HEK293 (cell line): ENCODE data around the gene GSN.

Experiments
- CTCF ChIA-PET: fragments of 350-600 bp; formaldehyde crosslinking; extraction: SDS; loops from one replicate; lab custom pipeline; 2021; ENCODE audit warnings: antibody characterized with exemption; lab: Yijun Ruan, JAX
- POLR2A ChIA-PET: fragments of 300-600 bp; formaldehyde crosslinking; extraction: SDS; loops from one replicate; lab custom pipeline; 2020; ENCODE audit warnings: antibody characterized with exemption, inconsistent platforms; lab: Yijun Ruan, JAX
- H3K27ac ChIP-seq: fragments of 200-500 bp; sonication (Bioruptor generic); 2 replicates; pipeline ENCODE4 v1.5.1; 2014; ENCODE audit warnings: low read depth, low read length, control low read depth, inconsistent platforms; ENCODE audit errors: extremely low read depth
- H3K36me3 ChIP-seq, 2 experiments: fragments of 200-500 bp in 1 of 2; sonication (Bioruptor generic) in 1 of 2; 1 replicate in 1 of 2; 2 replicates in 1 of 2; pipeline ENCODE4 v1.5.1; 2014 to 2017; ENCODE audit warnings: inconsistent platforms in 2 of 2, low read length in 2 of 2; ENCODE audit not compliant: control insufficient read depth in 2 of 2, insufficient read depth in 1 of 2
- H3K4me1 ChIP-seq: fragments of 200-500 bp; sonication (Bioruptor generic); 2 replicates; pipeline ENCODE4 v1.5.1; 2014; ENCODE audit warnings: mild to moderate bottlenecking, low read length, inconsistent platforms; ENCODE audit not compliant: control insufficient read depth, insufficient read depth
- H3K4me3 ChIP-seq: 2 replicates; pipeline ENCODE4 v1.5.1; 2011; ENCODE audit warnings: low read depth, mild to moderate bottlenecking, control low read depth, low read length, moderate library complexity
- H3K9me3 ChIP-seq: fragments of 200-500 bp; sonication (Bioruptor generic); 2 replicates; pipeline ENCODE4 v1.5.1; 2014; ENCODE audit warnings: low read depth, low read length, inconsistent platforms; ENCODE audit not compliant: control insufficient read depth, insufficient read depth
- FEZF1 ChIP-seq: fragments of 450-650 bp; formaldehyde crosslinking; IDR thresholded peaks from 2 replicates; pipeline ENCODE4 v1.5.1; 2016; ENCODE audit warnings: missing biosample characterization, missing genetic modification characterization
- GLIS1 ChIP-seq: fragments of 450-650 bp; formaldehyde crosslinking; IDR thresholded peaks from 2 replicates; pipeline ENCODE4 v1.5.1; 2016; ENCODE audit warnings: missing biosample characterization, missing genetic modification characterization
- IKZF3 ChIP-seq: fragments of 450-650 bp; IDR thresholded peaks from 2 replicates; pipeline ENCODE4 v1.5.0; 2018; ENCODE audit warnings: missing biosample characterization, mild to moderate bottlenecking, missing genetic modification characterization, moderate library complexity
- KLF1 ChIP-seq: fragments of 450-650 bp; formaldehyde crosslinking; IDR thresholded peaks from 2 replicates; pipeline ENCODE4 v1.5.1; 2016; ENCODE audit warnings: missing biosample characterization, missing genetic modification characterization
- OSR2 ChIP-seq: fragments of 450-650 bp; formaldehyde crosslinking; IDR thresholded peaks from 2 replicates; pipeline ENCODE4 v1.5.1; 2016; ENCODE audit warnings: missing biosample characterization, missing genetic modification characterization
- PRDM10 ChIP-seq: fragments of 450-650 bp; formaldehyde crosslinking; IDR thresholded peaks from 2 replicates; pipeline ENCODE4 v1.5.1; 2016; ENCODE audit warnings: missing biosample characterization, missing genetic modification characterization
- PRDM4 ChIP-seq: fragments of 450-650 bp; formaldehyde crosslinking; IDR thresholded peaks from 2 replicates; pipeline ENCODE4 v1.5.1; 2017; ENCODE audit warnings: missing biosample characterization, missing genetic modification characterization
- PRDM6 ChIP-seq: fragments of 450-650 bp; formaldehyde crosslinking; IDR thresholded peaks from 2 replicates; pipeline ENCODE4 v1.5.1; 2017; ENCODE audit warnings: missing biosample characterization, missing genetic modification characterization
- SCRT1 ChIP-seq: fragments of 450-650 bp; formaldehyde crosslinking; IDR thresholded peaks from 2 replicates; pipeline ENCODE4 v1.5.1; 2016; ENCODE audit warnings: missing biosample characterization, missing genetic modification characterization, borderline replicate concordance
- SCRT2 ChIP-seq: fragments of 450-650 bp; formaldehyde crosslinking; IDR thresholded peaks from 2 replicates; pipeline ENCODE4 v1.5.1; 2016; ENCODE audit warnings: missing biosample characterization, missing genetic modification characterization
- SP7 ChIP-seq: fragments of 450-650 bp; formaldehyde crosslinking; IDR thresholded peaks from 2 replicates; pipeline ENCODE4 v1.5.1; 2016; ENCODE audit warnings: missing biosample characterization, missing genetic modification characterization
- TRIM28 ChIP-seq: IDR thresholded peaks from 2 replicates; pipeline ENCODE4 v1.6.1; 2011; ENCODE audit warnings: low read length, control low read depth, borderline replicate concordance
- WT1 ChIP-seq: fragments of 450-650 bp; formaldehyde crosslinking; IDR thresholded peaks from 2 replicates; pipeline ENCODE4 v1.5.1; 2016; ENCODE audit warnings: missing biosample characterization, missing genetic modification characterization
- ZBTB26 ChIP-seq: fragments of 450-650 bp; formaldehyde crosslinking; optimal IDR thresholded peaks from 2 replicates; pipeline ENCODE3; 2016; ENCODE audit warnings: missing biosample characterization, mild to moderate bottlenecking, missing genetic modification characterization
- ZNF600 ChIP-seq: fragments of 450-650 bp; formaldehyde crosslinking; IDR thresholded peaks from 2 replicates; pipeline ENCODE4 v1.5.1; 2016; ENCODE audit warnings: missing biosample characterization, missing genetic modification characterization
- ZNF629 ChIP-seq: fragments of 450-650 bp; formaldehyde crosslinking; IDR thresholded peaks from 2 replicates; pipeline ENCODE4 v1.5.1; 2017; ENCODE audit warnings: missing biosample characterization, missing genetic modification characterization
- ZNF785 ChIP-seq: fragments of 450-650 bp; formaldehyde crosslinking; IDR thresholded peaks from 2 replicates; pipeline ENCODE4 v1.5.1; 2016; ENCODE audit warnings: missing biosample characterization, missing genetic modification characterization
- ZNF830 ChIP-seq: fragments of 450-650 bp; IDR thresholded peaks from 2 replicates; pipeline ENCODE4 v1.5.0; 2018; ENCODE audit warnings: missing biosample characterization, missing genetic modification characterization, low read depth, mild to moderate bottlenecking, moderate library complexity

The GSN gene

GRCh38 chr9:121373011-121373729, 105.2 kb downstream of the GSN start:
- H3K4me3 ChIP-seq: no peak overlapping the region
- CTCF ChIA-PET: interaction anchor here (0.6 to 3.8 kb wide), 9 partner anchors 11 to 562 kb away, joined by 3 to 23 read pairs (median 4); no protein-coding TSS in a partner anchor

More at GRCh38 chr9:121373011-121373729, 105.2 kb downstream of the GSN start:
- TF ChIP-seq ZNF785 (tag by site-specific recombination) (no peak), PRDM4 (tag by site-specific recombination) (0 out of 2 replicates have a peak, but pooled peaks have one; percentile 29), SCRT1 (tag by site-specific recombination) (peak; percentile 61; the same call in 1 of the 2 replicates), ZBTB26 (no peak), ZNF629 (tag by site-specific recombination) (0 out of 2 replicates have a peak, but pooled peaks have one; percentile 8), SCRT2 (tag by site-specific recombination) (peak; percentile 86), SP7 (tag by site-specific recombination) (peak; percentile 68), GLIS1 (tag by site-specific recombination) (0 out of 2 replicates have a peak, but pooled peaks have one; percentile 17), ZNF600 (tag by site-specific recombination) (0 out of 2 replicates have a peak, but pooled peaks have one; percentile 24), FEZF1 (tag by site-specific recombination) (peak; percentile 11; the same call in 1 of the 2 replicates), TRIM28 (peak; percentile 49; the same call in 1 of the 2 replicates), IKZF3 (peak; percentile 58), PRDM10 (tag by site-specific recombination) (peak; percentile 89), PRDM6 (tag by site-specific recombination) (peak; percentile 89), OSR2 (tag by site-specific recombination) (peak; percentile 42), WT1 (peak; percentile 82), KLF1 (no peak), ZNF830 (tag by site-specific recombination) (no peak)
- Histone ChIP-seq H3K27ac (no peak overlapping the region), H3K9me3 (no peaks in the 10 kb centered on the region), H3K4me1 (peaks cover 1% of the 10 kb centered on the region), H3K36me3 (no peaks in the 10 kb centered on the region)
- POLR2A ChIA-PET: no interaction called here
